Measurements from ENCODE around the gene HAPSTR1.

- TF ChIP-seq CTCF (conservative IDR thresholded peaks at IDR 0.05 in 1 of 2, IDR thresholded peaks at IDR 0.05 in 1 of 2; ENCODE audit: extremely low read depth in 1 of 2, insufficient read depth in 1 of 2, low read depth in 1 of 2, low read length in 2 of 2): no peak
- TF ChIP-seq EZH2 (IDR thresholded peaks at IDR 0.05; ENCODE audit: borderline replicate concordance, low read length): no peak
Observed at GRCh38 chr16:9123401-9123800, 32.0 kb downstream of the HAPSTR1 start.

All from mammary epithelial cell (primary cell).